HepG2 (cell line): Measurements from ENCODE around the gene NPPA. TPM values are rescaled to one million over a fixed set of nuclear protein-coding genes. Genes with fewer than 3 reads are reported as not detected.
A peak's percentile ranks its signal among the peaks of the same experiment; 100 is the strongest.

Experiments used
- ARID2 ChIP-seq: sonication (generic); formaldehyde crosslinking; IDR thresholded peaks from 2 replicates; pipeline ENCODE4 v1.8.1; 2022; ENCODE audit warnings: mild to moderate bottlenecking, missing genetic modification reagents, borderline replicate concordance
- BCL3 ChIP-seq: sonication (generic); formaldehyde crosslinking; IDR thresholded peaks from 2 replicates; pipeline ENCODE4 v1.5.1; 2020; ENCODE audit warnings: mild to moderate bottlenecking, missing genetic modification reagents, moderate library complexity
- CBX5 ChIP-seq: sonication (generic); formaldehyde crosslinking; IDR thresholded peaks from 2 replicates; pipeline ENCODE4 v1.4.0; 2020; ENCODE audit warnings: missing genetic modification reagents, borderline replicate concordance
- GABPA ChIP-seq, 2 experiments: IDR thresholded peaks; 2 replicates each; pipeline ENCODE4 v1.6.1; 2011 to 2016; ENCODE audit warnings: low read depth in 2 of 2, low read length in 1 of 2, missing biosample characterization in 1 of 2, missing genetic modification characterization in 1 of 2
- HINFP ChIP-seq: sonication (generic); formaldehyde crosslinking; IDR thresholded peaks from 2 replicates; pipeline ENCODE4 v1.4.0; 2020; ENCODE audit warnings: low read depth, mild to moderate bottlenecking, missing genetic modification reagents
- HMG20A ChIP-seq: IDR thresholded peaks from 2 replicates; pipeline ENCODE4 v1.6.1; 2016; ENCODE audit warnings: borderline replicate concordance
- IKZF1 ChIP-seq: fragments of 450-650 bp; IDR thresholded peaks from 2 replicates; pipeline ENCODE4 v1.7.1; 2016
- MBD4 ChIP-seq: IDR thresholded peaks from 2 replicates; pipeline ENCODE4 v1.6.1; 2012; ENCODE audit warnings: low read length, inconsistent platforms, borderline replicate concordance
- NFE2 ChIP-seq: sonication (generic); formaldehyde crosslinking; IDR thresholded peaks from 2 replicates; pipeline ENCODE4 v1.4.0; 2020; ENCODE audit warnings: missing genetic modification reagents
- NR2F2 ChIP-seq: IDR thresholded peaks from 2 replicates; pipeline ENCODE4 v1.6.1; 2012; ENCODE audit warnings: low read depth, inconsistent platforms, borderline replicate concordance
- PAXIP1 ChIP-seq: sonication (generic); formaldehyde crosslinking; conservative IDR thresholded peaks from 2 replicates; pipeline ENCODE4 v1.4.0; 2020; ENCODE audit warnings: mild to moderate bottlenecking, missing genetic modification reagents, moderate library complexity
- RELA ChIP-seq: sonication (generic); formaldehyde crosslinking; IDR thresholded peaks from 2 replicates; pipeline ENCODE4 v1.4.0; 2020; ENCODE audit warnings: missing genetic modification reagents
- RXRA ChIP-seq: sonication (generic); formaldehyde crosslinking; IDR thresholded peaks from 2 replicates; pipeline ENCODE4 v1.5.1; 2020; ENCODE audit warnings: missing genetic modification reagents
- SP140L ChIP-seq: sonication (generic); formaldehyde crosslinking; IDR thresholded peaks from 2 replicates; pipeline ENCODE4 v1.4.0; 2020; ENCODE audit warnings: missing genetic modification reagents, borderline replicate concordance
- TBX3 ChIP-seq: fragments of 450-650 bp; IDR thresholded peaks from 2 replicates; pipeline ENCODE4 v1.6.1; 2017; ENCODE audit warnings: antibody characterized with exemption, mild to moderate bottlenecking, inconsistent platforms, borderline replicate concordance
- TOE1 ChIP-seq: sonication (generic); formaldehyde crosslinking; IDR thresholded peaks from 2 replicates; pipeline ENCODE4 v1.4.0; 2020; ENCODE audit warnings: mild to moderate bottlenecking, missing genetic modification reagents
- TRIM24 ChIP-seq: sonication (generic); formaldehyde crosslinking; IDR thresholded peaks from 2 replicates; pipeline ENCODE4 v1.8.0; 2022; ENCODE audit warnings: mild to moderate bottlenecking, missing genetic modification reagents
- U2AF2 ChIP-seq: fragments of 200-400 bp; formaldehyde crosslinking; IDR thresholded peaks from 2 replicates; pipeline ENCODE4 v1.6.1; 2017; ENCODE audit warnings: low read depth, mild to moderate bottlenecking, low read length
- ZFP37 ChIP-seq: sonication (generic); formaldehyde crosslinking; IDR thresholded peaks from 2 replicates; pipeline ENCODE4 v1.4.0; 2020; ENCODE audit warnings: missing genetic modification reagents, borderline replicate concordance
- ZFY ChIP-seq: sonication (generic); formaldehyde crosslinking; IDR thresholded peaks from 2 replicates; pipeline ENCODE4 v1.4.0; 2020; ENCODE audit warnings: missing genetic modification reagents
- ZNF234 ChIP-seq: sonication (generic); formaldehyde crosslinking; conservative IDR thresholded peaks from 2 replicates; pipeline ENCODE4 v1.5.1; 2020; ENCODE audit warnings: mild to moderate bottlenecking, missing genetic modification reagents
- ZNF337 ChIP-seq: sonication (generic); formaldehyde crosslinking; IDR thresholded peaks from 2 replicates; pipeline ENCODE4 v1.5.1; 2020; ENCODE audit warnings: missing genetic modification reagents, low read depth, mild to moderate bottlenecking, borderline replicate concordance
- ZNF629 ChIP-seq: sonication (generic); formaldehyde crosslinking; conservative IDR thresholded peaks from 2 replicates; pipeline ENCODE4 v1.5.0; 2020; ENCODE audit warnings: missing genetic modification reagents
- ZNF878 ChIP-seq: sonication (generic); formaldehyde crosslinking; IDR thresholded peaks from 2 replicates; pipeline ENCODE4 v1.8.1; 2023; ENCODE audit warnings: mild to moderate bottlenecking, missing genetic modification reagents, moderate library complexity
- polyA plus RNA-seq, 8 experiments: library from polyadenylated mRNA; depleted of rRNA in 3 of 8; stranded (reverse) in 7 of 8; unstranded in 1 of 8; fragments of >200 nt; fragmentation: Illumina TruSeq in 4 of 8; extraction: Trizol in 4 of 8; gene quantifications; 2 replicates each; pipeline versions ENCODE4 v1.2.1 to v1.2.3, GENCODE V29; 2011 to 2016; ENCODE audit warnings: low read depth in 4 of 8, missing spikeins in 1 of 8, mixed read lengths in 1 of 8; ENCODE audit not compliant: insufficient read depth in 1 of 8
- total RNA-seq, 5 experiments: library from RNA; depleted of rRNA; stranded (reverse); fragments of >200 nt; fragmentation: Illumina TruSeq; extraction: Trizol; gene quantifications; 2 replicates each; pipeline ENCODE4 v1.2.3, GENCODE V29; 2016; ENCODE audit warnings: low read depth in 1 of 5

Gene NPPA
- total and polyA plus RNA-seq, 2 of the 13 experiments (the other 11 are each of a cell fraction or from before 2014, with no cell fraction given) = not detected

DNA sequence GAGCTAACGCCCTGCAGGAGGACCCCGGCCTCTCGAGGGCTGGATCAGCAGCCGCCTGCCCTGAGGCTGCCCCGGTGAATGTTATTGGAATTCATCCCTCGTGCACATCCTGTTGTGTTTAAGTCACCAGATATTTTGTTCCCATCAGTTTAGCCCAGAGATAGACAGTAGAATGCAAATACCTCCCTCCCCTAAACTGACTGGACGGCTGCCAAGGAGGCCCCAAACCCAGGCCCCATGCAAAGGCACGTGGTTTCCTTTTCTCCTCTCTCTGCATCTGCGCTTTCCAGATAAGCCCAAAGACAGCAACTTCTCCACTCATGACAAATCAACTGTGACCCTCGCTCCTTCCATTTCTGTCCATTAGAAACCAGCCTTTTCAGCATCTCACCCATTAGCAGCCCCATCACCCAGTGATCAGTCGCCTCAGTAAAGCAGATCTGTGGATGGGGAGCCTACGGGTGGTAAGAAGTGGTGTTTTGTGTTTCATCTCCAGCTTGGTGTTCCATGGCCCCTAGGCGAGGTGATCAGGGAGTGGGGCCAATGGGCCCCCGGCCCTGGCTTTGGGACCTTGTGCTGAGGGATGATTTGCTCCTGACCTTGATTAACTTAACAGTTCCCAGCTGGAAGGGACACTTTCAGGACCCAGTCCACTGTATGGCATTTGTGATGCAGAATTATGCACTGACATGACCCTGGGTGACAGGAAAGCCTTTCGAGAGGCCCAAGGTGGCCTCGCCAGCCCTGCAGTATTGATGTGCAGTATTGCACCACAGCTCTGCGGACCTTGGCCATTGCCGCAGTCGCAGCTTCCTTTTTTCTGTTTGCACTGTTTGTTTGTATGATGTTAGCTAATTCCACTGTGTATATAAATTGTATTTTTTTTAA lies 5.2 kb downstream of the NPPA start (continued):
- 0 out of 2 replicates have a peak, but pooled peaks have one; percentile 63 for TF ChIP-seq BCL3 (CRISPR knock-in tag)
- TF ChIP-seq SP140L (CRISPR knock-in tag) = no peak
- TF ChIP-seq NFE2 (CRISPR knock-in tag) = no peak
- peak; percentile 93; the same call in 1 of the 2 replicates for TF ChIP-seq ZNF337
- TF ChIP-seq ARID2 (CRISPR knock-in tag) = 0 out of 2 replicates have a peak, but pooled peaks have one; percentile 61
- peak; percentile 98 for TF ChIP-seq PAXIP1 (CRISPR knock-in tag)
- TF ChIP-seq U2AF2 = no peak
- TF ChIP-seq ZNF629 (CRISPR knock-in tag) = peak; percentile 27; the same call in 1 of the 2 replicates
- no peak for TF ChIP-seq ZNF234
- TF ChIP-seq GABPA (IDR thresholded peaks at IDR 0.05; ENCODE audit: low read depth, low read length) = no peak
- TF ChIP-seq GABPA (CRISPR knock-in tag; IDR thresholded peaks at IDR 0.05; ENCODE audit: low read depth) = peak; percentile 52
- TF ChIP-seq IKZF1 = no peak
- TF ChIP-seq RELA (CRISPR knock-in tag) = no peak
- peak; percentile 99 for TF ChIP-seq RXRA (CRISPR knock-in tag)
- peak; percentile 67; the same call in 1 of the 2 replicates for TF ChIP-seq CBX5 (CRISPR knock-in tag)
- TF ChIP-seq HMG20A (CRISPR knock-in tag) = peak; percentile 87
- TF ChIP-seq TRIM24 (CRISPR knock-in tag) = peak; percentile 82
- TF ChIP-seq ZFY (CRISPR knock-in tag) = peak; percentile 58; the same call in 1 of the 2 replicates
- peak; percentile 90; the same call in 1 of the 2 replicates for TF ChIP-seq HINFP (CRISPR knock-in tag)
- TF ChIP-seq MBD4 = peak; percentile 69; the same call in 1 of the 2 replicates
- TF ChIP-seq ZFP37 (CRISPR knock-in tag) = peak; percentile 68; the same call in 1 of the 2 replicates
- peak; percentile 90 for TF ChIP-seq ZNF878 (CRISPR knock-in tag)
- no peak for TF ChIP-seq TOE1 (CRISPR knock-in tag)
- peak; percentile 83 for TF ChIP-seq NR2F2
- peak; percentile 55; the same call in 1 of the 2 replicates for TF ChIP-seq TBX3
